Smooth muscle cell (in vitro differentiated cells): ENCODE results near the gene NPPB. TPM values are rescaled to one million over a fixed set of nuclear protein-coding genes. Genes with fewer than 3 reads are reported as not detected.

ENCODE experiments used
- DNase-seq: peaks from one replicate; lab custom pipeline; 2025; ENCODE audit not compliant: unreplicated experiment; lab: John Stamatoyannopoulos, UW
- H2AFZ ChIP-seq: fragments of 200-600 bp; sonication (generic); 2 replicates; pipeline ENCODE4 v1.6.0; 2016; ENCODE audit warnings: antibody characterized with exemption, low read depth, mild to moderate bottlenecking
- H3F3A ChIP-seq: fragments of 200-600 bp; sonication (generic); 2 replicates; pipeline ENCODE4 v1.6.0; 2017; ENCODE audit warnings: antibody characterized with exemption, low read depth
- H3K27ac ChIP-seq: fragments of 200-600 bp; sonication (generic); 2 replicates; pipeline ENCODE4 v1.5.1; 2016; ENCODE audit warnings: low read depth, mild to moderate bottlenecking
- H3K27me3 ChIP-seq: fragments of 200-600 bp; sonication (generic); 2 replicates; pipeline ENCODE4 v1.6.1; 2016; ENCODE audit warnings: low read depth, mild to moderate bottlenecking
- H3K36me3 ChIP-seq: fragments of 200-600 bp; sonication (generic); 2 replicates; pipeline ENCODE4 v1.5.1; 2016; ENCODE audit warnings: low read depth
- H3K4me1 ChIP-seq: fragments of 200-600 bp; sonication (generic); 2 replicates; pipeline ENCODE4 v1.5.1; 2016; ENCODE audit warnings: low read depth
- H3K4me2 ChIP-seq: fragments of 200-600 bp; sonication (generic); 2 replicates; pipeline ENCODE4 v1.6.0; 2016; ENCODE audit warnings: mild to moderate bottlenecking
- H3K4me3 ChIP-seq: fragments of 200-600 bp; sonication (generic); 2 replicates; pipeline ENCODE4 v1.5.1; 2016; ENCODE audit warnings: mild to moderate bottlenecking
- H3K79me2 ChIP-seq: fragments of 200-600 bp; sonication (generic); 2 replicates; pipeline ENCODE4 v1.6.0; 2016; ENCODE audit warnings: low read depth, mild to moderate bottlenecking
- H3K9ac ChIP-seq: fragments of 200-600 bp; sonication (generic); 2 replicates; pipeline ENCODE4 v1.6.0; 2016; ENCODE audit warnings: low read depth
- H3K9me3 ChIP-seq: fragments of 200-600 bp; sonication (generic); replicated peaks from 2 replicates; pipeline ENCODE4 v1.5.1; 2016; ENCODE audit warnings: low read depth
- H4K20me1 ChIP-seq: fragments of 200-600 bp; sonication (generic); 2 replicates; pipeline ENCODE4 v1.6.0; 2016; ENCODE audit warnings: low read depth
- WGBS: methylation state at CpG from one replicate; pipeline ENCODE4 v1.1.7; 2016; ENCODE audit warnings: low lambda C conversion rate; 5-methylcytosine and 5-hydroxymethylcytosine counted together
- polyA plus RNA-seq: library from polyadenylated mRNA; unstranded; fragments of >200 nt; fragmentation: Nextera tagmentation; extraction: Ambion mirVana; gene quantifications from 2 replicates; pipeline ENCODE4 v1.2.1, GENCODE V29; 2016
- total RNA-seq: library from RNA; depleted of rRNA; stranded (reverse); fragments of >200 nt; gene quantifications from 2 replicates; pipeline ENCODE4 v1.2.3, GENCODE V29; 2014
- TF ChIP-seq, protein P1 (sequence below): fragments of 200-600 bp; sonication (generic); IDR thresholded peaks from 2 replicates; pipeline ENCODE4 v1.5.1; 2017; ENCODE audit warnings: borderline replicate concordance, mild to moderate bottlenecking, antibody characterized with exemption; ENCODE audit not compliant: insufficient read depth, poor library complexity, severe bottlenecking

The NPPB gene
- total and polyA plus RNA-seq, 2 experiments from 2014 or later: 9.5 to 12.2 TPM

DNA sequence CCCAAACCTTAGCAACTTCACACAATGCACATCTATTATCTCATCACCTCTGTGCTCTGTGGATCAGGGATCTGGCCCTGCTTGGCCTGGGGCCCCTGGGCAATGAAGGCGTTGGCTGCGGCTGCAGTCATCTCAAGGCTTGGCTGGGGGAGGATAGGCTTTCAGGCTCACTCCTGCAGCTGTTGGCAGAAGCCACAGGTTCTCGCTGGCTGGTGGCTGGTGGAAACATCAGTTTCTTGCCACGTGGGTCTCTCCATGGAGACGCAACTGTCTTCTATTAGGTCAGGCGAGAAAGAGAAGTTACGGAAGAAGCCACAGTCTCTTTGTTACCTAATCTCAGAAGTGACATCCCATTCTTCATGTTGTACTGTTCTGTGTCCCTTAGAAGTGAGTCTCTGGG lies 7.6 kb downstream of the NPPB start:
- Histone ChIP-seq H4K20me1 (no peaks in the 10 kb centered on the region), H3K9ac (no peak overlapping the region), H3K36me3 (no peaks in the 10 kb centered on the region), H3K4me1 (no peaks in the 10 kb centered on the region), H3K79me2 (no peaks in the 10 kb centered on the region), H3K9me3 (no peaks in the 10 kb centered on the region), H3K27me3 (no peaks in the 10 kb centered on the region), H2AFZ (no peak overlapping the region), H3F3A (no peaks in the 10 kb centered on the region), H3K27ac (no peak overlapping the region), H3K4me3 (no peak overlapping the region), H3K4me2 (no peak overlapping the region)
- 88% methylated on average over 7 of the region's 7 CpGs for WGBS
- no peak for DNase-seq
- TF ChIP-seq, protein P1, sequence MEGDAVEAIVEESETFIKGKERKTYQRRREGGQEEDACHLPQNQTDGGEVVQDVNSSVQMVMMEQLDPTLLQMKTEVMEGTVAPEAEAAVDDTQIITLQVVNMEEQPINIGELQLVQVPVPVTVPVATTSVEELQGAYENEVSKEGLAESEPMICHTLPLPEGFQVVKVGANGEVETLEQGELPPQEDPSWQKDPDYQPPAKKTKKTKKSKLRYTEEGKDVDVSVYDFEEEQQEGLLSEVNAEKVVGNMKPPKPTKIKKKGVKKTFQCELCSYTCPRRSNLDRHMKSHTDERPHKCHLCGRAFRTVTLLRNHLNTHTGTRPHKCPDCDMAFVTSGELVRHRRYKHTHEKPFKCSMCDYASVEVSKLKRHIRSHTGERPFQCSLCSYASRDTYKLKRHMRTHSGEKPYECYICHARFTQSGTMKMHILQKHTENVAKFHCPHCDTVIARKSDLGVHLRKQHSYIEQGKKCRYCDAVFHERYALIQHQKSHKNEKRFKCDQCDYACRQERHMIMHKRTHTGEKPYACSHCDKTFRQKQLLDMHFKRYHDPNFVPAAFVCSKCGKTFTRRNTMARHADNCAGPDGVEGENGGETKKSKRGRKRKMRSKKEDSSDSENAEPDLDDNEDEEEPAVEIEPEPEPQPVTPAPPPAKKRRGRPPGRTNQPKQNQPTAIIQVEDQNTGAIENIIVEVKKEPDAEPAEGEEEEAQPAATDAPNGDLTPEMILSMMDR: no peak

DNA sequence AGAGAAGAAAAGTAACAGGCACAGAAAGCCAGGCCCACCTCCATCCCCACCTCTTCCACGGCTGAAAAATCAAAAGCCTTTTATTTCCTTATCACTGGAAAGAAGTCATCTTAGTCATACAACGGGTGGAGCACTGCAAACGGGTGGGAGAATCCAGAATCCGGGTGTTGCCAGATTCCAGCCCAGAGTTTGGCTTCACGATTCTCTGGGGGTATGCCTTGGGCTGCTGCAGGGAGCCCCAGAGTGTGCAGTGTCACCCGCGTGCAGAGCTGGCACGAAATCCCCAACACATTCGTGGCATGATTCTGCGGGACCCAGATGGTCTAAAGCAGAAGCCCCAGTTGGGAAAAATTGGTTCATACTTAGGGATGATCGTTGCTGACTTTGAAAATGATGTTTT lies 8.6 kb downstream of the NPPB start:
- Histone ChIP-seq H3K36me3 (no peaks in the 10 kb centered on the region), H3K27me3 (no peaks in the 10 kb centered on the region), H4K20me1 (peaks cover 9% of the 10 kb centered on the region), H2AFZ (no peak overlapping the region), H3K4me1 (no peaks in the 10 kb centered on the region), H3K9ac (no peak overlapping the region), H3K27ac (no peak overlapping the region), H3K4me2 (no peak overlapping the region), H3K4me3 (no peak overlapping the region), H3K9me3 (no peaks in the 10 kb centered on the region), H3F3A (no peaks in the 10 kb centered on the region), H3K79me2 (no peaks in the 10 kb centered on the region)
- TF ChIP-seq, protein P1: no peak
- 84% methylated on average over 11 of the region's 11 CpGs for WGBS
- no peak for DNase-seq

DNA sequence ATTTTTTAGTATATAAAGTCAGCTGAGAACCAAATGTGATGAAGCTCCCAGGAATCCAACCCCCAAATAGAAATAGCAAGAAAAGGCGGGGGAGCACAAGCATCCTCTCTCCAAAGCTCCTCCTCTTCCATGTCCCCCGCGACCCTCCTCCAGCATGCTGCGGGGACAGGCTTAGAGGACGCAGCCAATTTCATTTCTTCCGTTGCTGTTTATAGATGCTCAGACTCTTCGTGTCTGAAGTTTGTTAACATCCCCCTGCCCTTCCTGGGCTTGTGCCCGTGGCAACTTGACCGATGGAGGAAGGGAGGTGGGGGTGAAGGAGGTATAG lies 10.4 kb downstream of the NPPB start:
- H3K27me3 ChIP-seq: no peaks in the 10 kb centered on the region
- H3K36me3 ChIP-seq: no peaks in the 10 kb centered on the region
- H3K9me3 ChIP-seq: no peaks in the 10 kb centered on the region
- H4K20me1 ChIP-seq: peaks cover 27% of the 10 kb centered on the region
- no peaks in the 10 kb centered on the region for H3F3A ChIP-seq
- no peaks in the 10 kb centered on the region for H3K79me2 ChIP-seq
- WGBS: 96% methylated on average over 9 of the region's 9 CpGs
- no peak overlapping the region for H2AFZ ChIP-seq
- TF ChIP-seq, protein P1: no peak
- no peak overlapping the region for H3K4me3 ChIP-seq
- H3K4me2 ChIP-seq: no peak overlapping the region
- H3K9ac ChIP-seq: no peak overlapping the region
- no peak overlapping the region for H3K27ac ChIP-seq
- no peaks in the 10 kb centered on the region for H3K4me1 ChIP-seq
- no peak for DNase-seq

DNA sequence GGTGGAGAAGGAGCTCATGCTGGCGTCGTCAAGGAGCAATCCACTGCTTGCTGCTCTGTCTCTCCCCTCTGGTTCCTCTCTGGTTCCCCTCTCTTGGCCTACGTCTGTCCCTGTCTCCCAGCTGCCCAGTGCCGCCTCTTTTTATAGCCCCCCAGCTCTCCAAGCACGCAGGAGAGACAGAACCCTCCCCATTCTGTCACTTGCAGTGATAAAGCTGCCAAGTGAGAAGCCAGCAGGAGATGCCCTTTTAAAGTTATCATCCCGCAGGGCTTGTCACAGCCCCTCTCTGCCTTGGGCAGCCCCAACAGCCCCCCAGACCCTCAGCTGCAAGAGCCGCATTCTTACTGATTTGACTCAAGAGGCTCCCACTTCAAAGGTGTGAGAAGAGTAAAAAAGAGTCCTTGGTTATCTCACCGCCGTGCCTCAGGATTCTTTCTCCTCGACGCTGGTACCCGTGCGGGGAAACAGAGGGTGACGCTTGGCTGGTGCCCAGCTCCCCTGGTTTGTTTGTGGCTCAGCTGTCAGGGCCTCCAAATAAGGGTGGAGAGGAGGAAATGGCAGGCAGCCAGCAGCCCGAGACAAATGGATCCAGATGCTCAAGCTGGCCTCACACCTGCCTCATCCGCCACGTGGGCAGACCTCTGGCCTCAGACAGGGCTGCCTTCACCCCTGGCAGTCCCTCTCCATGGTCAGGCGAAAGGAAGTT lies 10.9 kb downstream of the NPPB start, which contains the start of gene NPPA:
NPPA (minus strand) TSS at position 117 of the 706 bp plus-strand sequence; CDS start at position 18, 99 bp downstream.
- no peaks in the 10 kb centered on the region for H3K79me2 ChIP-seq
- no peak for DNase-seq
- H3K4me2 ChIP-seq: no peak within 1 kb of the TSS
- H3K27ac ChIP-seq: no peak within 1 kb of the TSS
- H3K36me3 ChIP-seq: no peaks in the 10 kb centered on the region
- H3K9ac ChIP-seq: no peak within 1 kb of the TSS
- no peaks in the 10 kb centered on the region for H3K4me1 ChIP-seq
- H3F3A ChIP-seq: no peaks in the 10 kb centered on the region
- 92% methylated on average over 18 of the region's 18 CpGs for WGBS
- no peaks in the 10 kb centered on the region for H3K27me3 ChIP-seq
- H3K9me3 ChIP-seq: no peaks in the 10 kb centered on the region
- H2AFZ ChIP-seq: no peak within 1 kb of the TSS
- H3K4me3 ChIP-seq: no peak within 1 kb of the TSS
- TF ChIP-seq, protein P1: no peak
- H4K20me1 ChIP-seq: peaks cover 28% of the 10 kb centered on the region
